ENCODE data around the gene H2AZ2. TPM values are rescaled to one million over a fixed set of nuclear protein-coding genes. Genes with fewer than 3 reads are reported as not detected.
"Not testable (repeated sequence)": the region's sequence is repeated elsewhere in the genome, so short reads cannot be mapped to it uniquely, and the experiment has no call there.

H2AZ2 gene
- total RNA-seq, 1 donor = 122 TPM

DNA sequence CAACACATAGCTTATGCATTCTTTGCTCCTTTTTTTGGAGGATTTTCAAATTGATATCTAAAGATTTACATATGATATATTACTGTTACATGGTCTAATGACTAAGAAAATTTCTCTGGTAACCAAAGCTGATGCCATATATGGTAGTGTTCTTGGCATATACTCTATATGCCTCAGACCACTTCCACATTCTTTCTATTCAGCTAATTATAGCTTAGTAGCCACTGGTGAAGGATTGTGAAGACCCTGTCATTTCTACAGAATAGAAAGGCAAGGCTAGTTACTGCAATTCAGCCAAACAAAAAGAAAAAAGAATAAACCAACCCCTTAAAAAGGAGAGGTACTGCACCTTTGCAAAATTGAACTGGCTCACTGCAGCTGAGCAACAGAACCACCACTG is 33.7 kb upstream of the H2AZ2 start:
- peak; percentile 72 for DNase-seq (ENCODE audit: low read depth)
- peak overlapping the region; percentile 48 for H3K4me3 ChIP-seq (ENCODE audit: low read depth, low read length)
- TF ChIP-seq, protein P1, sequence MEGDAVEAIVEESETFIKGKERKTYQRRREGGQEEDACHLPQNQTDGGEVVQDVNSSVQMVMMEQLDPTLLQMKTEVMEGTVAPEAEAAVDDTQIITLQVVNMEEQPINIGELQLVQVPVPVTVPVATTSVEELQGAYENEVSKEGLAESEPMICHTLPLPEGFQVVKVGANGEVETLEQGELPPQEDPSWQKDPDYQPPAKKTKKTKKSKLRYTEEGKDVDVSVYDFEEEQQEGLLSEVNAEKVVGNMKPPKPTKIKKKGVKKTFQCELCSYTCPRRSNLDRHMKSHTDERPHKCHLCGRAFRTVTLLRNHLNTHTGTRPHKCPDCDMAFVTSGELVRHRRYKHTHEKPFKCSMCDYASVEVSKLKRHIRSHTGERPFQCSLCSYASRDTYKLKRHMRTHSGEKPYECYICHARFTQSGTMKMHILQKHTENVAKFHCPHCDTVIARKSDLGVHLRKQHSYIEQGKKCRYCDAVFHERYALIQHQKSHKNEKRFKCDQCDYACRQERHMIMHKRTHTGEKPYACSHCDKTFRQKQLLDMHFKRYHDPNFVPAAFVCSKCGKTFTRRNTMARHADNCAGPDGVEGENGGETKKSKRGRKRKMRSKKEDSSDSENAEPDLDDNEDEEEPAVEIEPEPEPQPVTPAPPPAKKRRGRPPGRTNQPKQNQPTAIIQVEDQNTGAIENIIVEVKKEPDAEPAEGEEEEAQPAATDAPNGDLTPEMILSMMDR (IDR thresholded peaks at IDR 0.05; ENCODE audit: insufficient read depth, low read length) = no peak

DNA sequence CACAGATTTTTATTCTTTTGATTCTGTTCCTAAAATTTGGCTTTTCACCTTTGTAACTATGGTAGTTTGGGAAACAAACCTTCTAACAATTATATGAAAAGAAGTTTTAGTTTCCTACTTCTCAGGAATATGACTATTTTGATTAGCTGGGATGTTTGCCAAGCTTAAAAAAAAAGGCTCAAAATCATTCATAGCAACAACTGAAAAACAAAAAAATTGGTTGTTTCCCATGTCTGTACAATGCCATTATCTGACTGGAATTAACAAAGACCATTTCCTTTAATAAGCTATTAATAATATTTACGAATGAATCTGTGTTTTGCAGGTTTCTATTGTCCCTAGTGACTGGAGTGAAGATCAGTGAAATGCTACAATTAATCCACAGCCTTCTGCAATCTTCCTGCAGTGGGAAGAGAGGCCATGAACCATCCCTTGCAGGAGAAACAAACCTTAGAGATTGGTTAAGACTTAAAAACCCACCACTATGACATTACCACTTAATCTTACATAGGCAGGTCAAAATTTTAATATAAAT is 33.2 kb upstream of the H2AZ2 start:
- peak overlapping the region; percentile 48 for H3K4me3 ChIP-seq (ENCODE audit: low read depth, low read length)
- no peak for DNase-seq (ENCODE audit: low read depth)
- TF ChIP-seq, protein P1 (IDR thresholded peaks at IDR 0.05; ENCODE audit: insufficient read depth, low read length) = no peak

DNA sequence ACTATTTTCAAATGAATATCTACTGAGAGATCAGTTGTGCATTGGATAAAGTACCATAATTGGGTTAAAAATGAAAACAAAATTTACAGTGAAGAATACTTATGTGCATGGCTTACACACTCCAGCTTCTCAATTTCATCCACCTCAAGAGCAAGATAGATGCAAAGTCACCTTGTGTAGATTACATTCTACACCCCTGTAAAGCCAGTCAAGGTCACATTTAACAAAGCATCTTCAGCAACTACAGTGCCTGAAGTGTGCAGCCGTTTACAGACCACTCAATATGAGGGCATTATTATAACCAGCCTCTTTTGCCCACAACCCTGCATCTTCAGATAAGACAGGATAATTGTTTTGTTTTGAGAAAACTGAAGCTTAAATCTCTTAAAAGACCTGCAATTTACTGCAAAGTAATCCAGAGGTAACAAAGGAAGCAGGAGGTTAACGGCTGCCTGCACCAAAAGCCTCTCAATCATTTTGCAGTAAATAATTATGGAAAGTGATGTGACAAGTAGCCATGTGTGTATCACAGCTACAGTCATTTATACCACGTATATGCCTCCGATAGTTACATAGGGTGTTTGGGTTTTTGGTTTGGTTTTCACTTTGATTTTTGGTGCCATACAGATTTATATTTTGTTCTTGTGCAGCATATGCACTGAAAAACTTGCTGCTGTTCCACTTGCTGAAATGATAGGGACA is 32.6 kb upstream of the H2AZ2 start:
- TF ChIP-seq, protein P1 (IDR thresholded peaks at IDR 0.05; ENCODE audit: insufficient read depth, low read length) = no peak
- H3K4me3 ChIP-seq (ENCODE audit: low read depth, low read length) = peak overlapping the region; percentile 48
- no peak for DNase-seq (ENCODE audit: low read depth)

DNA sequence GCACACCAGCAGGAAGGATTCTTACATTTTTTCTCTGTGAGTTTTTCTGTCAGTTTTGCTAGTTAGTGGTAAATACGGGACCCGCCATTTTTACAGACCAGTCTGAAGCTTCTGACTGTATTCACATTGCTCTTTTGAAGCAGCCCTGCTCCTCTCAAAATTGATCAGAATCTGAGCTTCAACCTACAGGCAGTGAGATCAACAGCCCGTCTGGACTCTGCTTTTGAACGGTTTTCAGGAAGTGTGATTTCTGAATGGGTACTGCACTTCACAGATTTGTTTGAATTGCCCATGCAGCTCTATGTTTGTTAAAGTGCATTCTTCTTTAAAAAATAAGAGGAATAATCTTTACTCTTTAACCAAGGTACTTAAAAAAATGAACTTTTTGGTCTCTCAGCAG is 28.5 kb upstream of the H2AZ2 start:
- H3K4me3 ChIP-seq (ENCODE audit: low read depth, low read length) = no peak overlapping the region
- TF ChIP-seq, protein P1 (IDR thresholded peaks at IDR 0.05; ENCODE audit: insufficient read depth, low read length) = no peak
- no peak for DNase-seq (ENCODE audit: low read depth)

DNA sequence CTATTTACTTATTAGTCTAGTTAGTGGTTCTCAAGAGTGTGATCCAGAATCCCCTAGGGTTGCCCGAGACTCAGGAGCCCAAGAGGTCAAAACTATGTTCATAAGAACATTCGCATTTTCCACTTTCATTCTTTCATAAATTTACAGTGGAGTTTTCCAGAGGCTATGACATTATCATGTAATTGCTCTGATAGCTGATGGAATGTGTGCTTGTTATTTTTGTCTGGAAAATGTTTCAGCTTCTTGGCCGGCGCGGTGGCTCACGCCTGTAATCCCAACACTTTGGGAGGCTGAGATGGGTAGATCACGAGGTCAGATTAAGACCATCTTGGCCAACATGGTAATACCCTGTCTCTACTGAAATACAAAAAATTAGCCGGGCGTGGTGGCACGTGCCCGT is 27.4 kb upstream of the H2AZ2 start:
- H3K4me3 ChIP-seq (ENCODE audit: low read depth, low read length) = no peak overlapping the region
- TF ChIP-seq, protein P1 (IDR thresholded peaks at IDR 0.05; ENCODE audit: insufficient read depth, low read length) = no peak
- DNase-seq (ENCODE audit: low read depth) = no peak

DNA sequence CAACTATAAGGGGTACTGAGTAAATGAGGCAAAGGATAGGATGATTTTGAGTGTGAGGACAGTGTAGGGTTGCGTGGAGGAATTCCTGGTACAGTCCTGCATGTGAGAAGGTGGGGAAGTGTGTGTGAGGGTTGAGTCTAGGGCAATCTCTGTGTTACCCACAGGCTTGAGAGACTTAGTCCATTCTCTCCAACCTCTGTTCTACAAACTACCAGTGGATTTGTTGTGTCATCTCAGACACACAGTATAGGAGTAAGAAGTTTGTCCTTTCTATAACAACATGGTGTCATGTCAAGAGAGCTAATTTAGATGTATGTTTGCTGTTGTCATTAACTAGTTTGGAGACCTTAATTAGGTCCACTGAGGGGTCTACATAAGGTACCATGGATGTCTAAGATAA is 24.9 kb upstream of the H2AZ2 start:
- TF ChIP-seq, protein P1 (IDR thresholded peaks at IDR 0.05; ENCODE audit: insufficient read depth, low read length) = no peak
- no peak for DNase-seq (ENCODE audit: low read depth)
- H3K4me3 ChIP-seq (ENCODE audit: low read depth, low read length) = no peak overlapping the region

DNA sequence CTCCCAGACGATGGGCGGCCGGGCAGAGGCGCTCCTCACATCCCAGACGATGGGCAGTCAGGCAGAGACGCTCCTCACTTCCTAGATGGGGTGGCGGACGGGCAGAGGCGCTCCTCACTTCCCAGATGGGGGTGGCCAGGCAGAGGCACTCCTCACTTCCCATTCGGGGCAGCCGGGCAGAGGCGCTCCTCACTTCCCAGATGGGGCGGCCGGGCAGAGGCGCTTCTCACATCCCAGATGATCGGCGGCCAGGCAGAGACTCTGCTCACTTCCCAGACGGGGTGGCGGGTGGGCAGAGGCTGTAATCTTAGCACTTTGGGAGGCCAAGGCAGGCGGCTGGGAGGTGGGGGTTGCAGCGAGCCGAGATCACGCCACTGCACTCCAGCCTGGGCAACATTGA is 24.0 kb upstream of the H2AZ2 start:
- not testable (repeated sequence) for DNase-seq (ENCODE audit: low read depth)

DNA sequence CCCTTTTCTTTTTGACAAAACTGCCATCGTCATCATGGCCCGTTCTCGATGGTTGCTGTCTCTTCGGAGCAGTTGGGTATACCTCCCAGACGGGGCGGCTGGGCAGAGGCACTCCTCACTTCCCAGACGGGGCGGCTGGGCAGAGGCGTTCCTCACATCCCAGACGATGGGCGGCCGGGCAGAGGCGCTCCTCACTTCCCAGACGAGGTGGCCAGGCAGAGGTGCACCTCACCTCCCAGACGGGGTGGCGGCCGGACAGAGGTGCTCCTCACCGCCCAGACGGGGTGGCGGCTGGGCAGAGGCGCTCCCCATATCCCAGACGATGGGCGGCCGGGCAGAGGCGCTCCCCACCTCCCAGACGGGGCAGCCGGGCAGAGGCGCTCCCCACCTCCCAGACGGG is 22.9 kb upstream of the H2AZ2 start:
- not testable (repeated sequence) for DNase-seq (ENCODE audit: low read depth); H3K4me3 ChIP-seq (ENCODE audit: low read depth, low read length)

More for the DNA sequence above, 24.0 kb upstream of the H2AZ2 start:
- not testable (repeated sequence) for H3K4me3 ChIP-seq (ENCODE audit: low read depth, low read length)

DNA sequence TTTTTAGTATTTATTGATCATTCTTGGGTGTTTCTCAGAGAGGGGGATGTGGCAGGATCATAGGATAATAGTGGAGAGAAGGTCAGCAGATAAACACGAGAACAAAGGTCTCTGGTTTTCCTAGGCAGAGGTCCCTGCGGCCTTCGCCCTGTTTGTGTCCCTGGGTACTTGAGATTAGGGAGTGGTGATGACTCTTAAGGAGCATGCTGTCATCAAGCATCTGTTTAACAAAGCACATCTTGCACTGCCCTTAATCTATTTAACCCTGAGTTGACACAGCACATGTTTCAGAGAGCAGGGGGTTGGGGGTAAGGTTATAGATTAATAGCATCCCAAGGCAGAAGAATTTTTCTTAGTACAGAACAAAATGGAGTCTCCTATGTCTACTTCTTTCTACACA is 22.4 kb upstream of the H2AZ2 start:
- H3K4me3 ChIP-seq (ENCODE audit: low read depth, low read length); DNase-seq (ENCODE audit: low read depth): not testable (repeated sequence)

All from fibroblast of the aortic adventitia (primary cell).